AG04450 (cell line): Measurements from ENCODE around the gene CTDSP2. TPM values are rescaled to one million over a fixed set of nuclear protein-coding genes. Genes with fewer than 3 reads are reported as not detected.

Experiments used
- CTCF ChIA-PET: fragments of 300-600, 350-600 bp; formaldehyde crosslinking; extraction: SDS; loops from one replicate; lab custom pipeline; 2022; ENCODE audit warnings: antibody characterized with exemption, inconsistent platforms; lab: Charles Lee
- POLR2A ChIA-PET: fragments of 350-600 bp; formaldehyde crosslinking; extraction: SDS; loops from one replicate; lab custom pipeline; 2021; ENCODE audit warnings: antibody characterized with exemption, inconsistent platforms; lab: Yijun Ruan, JAX
- DNase-seq: peaks from one replicate; pipeline ENCODE4 v3.0.0-alpha.2; 2011; ENCODE audit warnings: low read depth, low spot score
- H3K27ac ChIP-seq: one replicate; pipeline ENCODE4 v1.5.1; 2012; ENCODE audit warnings: low read depth, low read length, control low read depth
- H3K27me3 ChIP-seq: one replicate; pipeline ENCODE4 v1.6.0; 2012; ENCODE audit warnings: low read length; ENCODE audit not compliant: control insufficient read depth, insufficient read depth
- H3K4me3 ChIP-seq: 2 replicates; pipeline ENCODE4 v1.5.1; 2011; ENCODE audit warnings: mild to moderate bottlenecking, low read depth, low read length, control low read depth
- H3K9me3 ChIP-seq: 2 replicates; pipeline ENCODE4 v1.5.1; 2012; ENCODE audit warnings: low read length; ENCODE audit not compliant: control insufficient read depth, insufficient read depth
- polyA plus RNA-seq: library from polyadenylated mRNA; depleted of rRNA; stranded (reverse); fragments of >200 nt; gene quantifications from 2 replicates; pipeline ENCODE4 v1.2.3, GENCODE V29; 2011
- TF ChIP-seq, protein P1 (sequence below): IDR thresholded peaks from 2 replicates; pipeline ENCODE4 v1.5.1; 2011; ENCODE audit warnings: low read depth, low read length, control low read depth, inconsistent platforms

Gene CTDSP2
- polyA plus RNA-seq, 1 experiment = 292 TPM

DNA sequence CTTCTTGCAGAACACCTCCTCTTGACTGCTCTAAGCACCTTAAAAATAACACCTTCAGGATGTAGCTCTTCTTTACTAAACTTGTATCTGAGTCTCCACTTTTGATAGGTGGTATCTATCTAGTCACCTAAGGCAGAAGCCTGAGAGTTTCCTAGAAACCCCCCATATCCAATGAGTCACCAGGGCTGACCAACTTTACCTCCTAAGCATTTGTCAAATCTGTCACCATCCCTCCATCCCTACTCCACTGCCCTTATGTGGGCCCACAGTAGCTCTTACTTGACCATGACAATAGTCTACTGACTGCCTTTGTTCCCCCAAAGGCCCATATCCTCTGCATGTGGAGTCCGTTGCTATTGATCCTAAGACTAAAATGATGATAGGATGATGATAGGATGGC is 43.9 kb downstream of the CTDSP2 start:
- TF ChIP-seq, protein P1, sequence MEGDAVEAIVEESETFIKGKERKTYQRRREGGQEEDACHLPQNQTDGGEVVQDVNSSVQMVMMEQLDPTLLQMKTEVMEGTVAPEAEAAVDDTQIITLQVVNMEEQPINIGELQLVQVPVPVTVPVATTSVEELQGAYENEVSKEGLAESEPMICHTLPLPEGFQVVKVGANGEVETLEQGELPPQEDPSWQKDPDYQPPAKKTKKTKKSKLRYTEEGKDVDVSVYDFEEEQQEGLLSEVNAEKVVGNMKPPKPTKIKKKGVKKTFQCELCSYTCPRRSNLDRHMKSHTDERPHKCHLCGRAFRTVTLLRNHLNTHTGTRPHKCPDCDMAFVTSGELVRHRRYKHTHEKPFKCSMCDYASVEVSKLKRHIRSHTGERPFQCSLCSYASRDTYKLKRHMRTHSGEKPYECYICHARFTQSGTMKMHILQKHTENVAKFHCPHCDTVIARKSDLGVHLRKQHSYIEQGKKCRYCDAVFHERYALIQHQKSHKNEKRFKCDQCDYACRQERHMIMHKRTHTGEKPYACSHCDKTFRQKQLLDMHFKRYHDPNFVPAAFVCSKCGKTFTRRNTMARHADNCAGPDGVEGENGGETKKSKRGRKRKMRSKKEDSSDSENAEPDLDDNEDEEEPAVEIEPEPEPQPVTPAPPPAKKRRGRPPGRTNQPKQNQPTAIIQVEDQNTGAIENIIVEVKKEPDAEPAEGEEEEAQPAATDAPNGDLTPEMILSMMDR = no peak
- POLR2A ChIA-PET = interaction anchor here (1.1 kb wide), 1 partner anchor 42 kb away, joined by 3 read pairs; no protein-coding TSS in a partner anchor

DNA sequence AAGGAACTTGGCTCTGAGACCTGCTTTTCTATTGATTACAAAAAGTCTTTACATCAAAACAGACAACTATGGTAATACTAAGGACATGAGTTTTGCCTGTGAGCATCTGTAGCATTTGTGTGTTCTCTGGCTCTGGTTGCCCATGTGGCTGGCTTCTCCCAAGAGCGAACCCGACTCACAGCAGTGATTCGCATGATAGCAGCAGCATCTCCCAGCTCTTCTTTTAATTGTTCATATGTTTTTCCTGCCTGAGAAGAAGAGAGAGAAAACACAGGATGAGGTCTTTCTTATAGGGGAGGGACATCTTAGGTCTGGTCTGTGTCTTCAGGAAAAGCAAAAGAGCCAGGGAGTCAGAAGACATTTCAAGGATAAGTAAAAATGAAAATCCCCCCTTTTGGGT is 45.6 kb downstream of the CTDSP2 start:
- TF ChIP-seq, protein P1 = no peak
- no peak overlapping the region for H3K4me3 ChIP-seq
- CTCF ChIA-PET = interaction anchor here (0.6 to 6.3 kb wide), 6 partner anchors 17 to 107 kb away, joined by 3 to 124 read pairs (median 4); partner anchors contain the start of genes AVIL and TSFM
- POLR2A ChIA-PET = no interaction called here
- no peaks in the 10 kb centered on the region for H3K9me3 ChIP-seq
- DNase-seq = no peak
- H3K27me3 ChIP-seq = no peaks in the 10 kb centered on the region
- no peak overlapping the region for H3K27ac ChIP-seq

More for the DNA sequence above, 43.9 kb downstream of the CTDSP2 start:
- H3K9me3 ChIP-seq = no peaks in the 10 kb centered on the region
- no peaks in the 10 kb centered on the region for H3K27me3 ChIP-seq
- CTCF ChIA-PET = interaction anchor here (0.8 to 6.3 kb wide), 19 partner anchors 9 to 117 kb away, joined by 3 to 124 read pairs (median 6); partner anchors contain the start of genes AVIL and TSFM
- no peak overlapping the region for H3K27ac ChIP-seq
- DNase-seq = no peak
- no peak overlapping the region for H3K4me3 ChIP-seq

DNA sequence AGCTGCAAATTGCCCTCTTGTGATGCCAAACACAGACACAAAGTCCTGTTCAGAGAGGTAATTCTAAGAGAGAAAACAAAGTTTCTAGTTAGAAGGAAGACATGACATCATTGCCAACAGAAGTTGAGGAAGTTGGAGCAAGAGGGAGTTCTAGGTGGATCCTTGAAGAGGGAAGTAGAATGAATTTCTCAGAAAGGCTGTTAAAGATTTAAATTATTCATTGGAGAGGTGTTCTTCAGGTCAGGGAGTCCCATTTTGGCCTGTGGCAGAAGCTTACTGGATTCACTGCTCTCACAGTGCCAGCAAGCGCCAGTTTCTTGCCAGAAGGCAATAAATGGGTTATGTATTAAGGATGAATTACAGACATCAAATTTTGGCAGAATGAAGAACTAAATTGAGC is 48.6 kb downstream of the CTDSP2 start:
- Histone ChIP-seq H3K4me3 (no peak overlapping the region), H3K9me3 (no peaks in the 10 kb centered on the region), H3K27me3 (no peaks in the 10 kb centered on the region), H3K27ac (no peak overlapping the region)
- TF ChIP-seq, protein P1 = no peak
- CTCF ChIA-PET = interaction anchor here (1.9 kb wide), 1 partner anchor 41 kb away, joined by 6 read pairs; no protein-coding TSS in a partner anchor
- no peak for DNase-seq
- POLR2A ChIA-PET = no interaction called here

DNA sequence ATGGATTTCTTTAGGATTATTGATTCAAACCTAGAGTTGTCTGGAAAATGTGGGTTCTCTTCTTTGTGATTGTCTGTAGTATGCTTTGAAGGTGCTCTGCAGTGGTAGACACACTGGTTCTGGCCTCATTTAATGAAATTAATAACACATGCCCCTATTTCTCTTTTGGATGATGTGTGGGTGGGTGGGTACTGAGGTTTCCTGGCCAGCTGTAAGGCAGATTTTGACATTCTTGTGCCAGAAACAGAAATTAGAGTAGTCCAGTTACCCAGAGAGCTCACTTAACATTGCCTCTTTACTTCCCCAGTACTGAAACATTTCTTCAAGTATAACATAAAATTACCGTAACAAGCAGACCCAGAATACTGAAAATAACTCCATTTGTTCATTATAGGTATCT is 49.5 kb downstream of the CTDSP2 start:
- ChIA-PET POLR2A (no interaction called here), CTCF (interaction anchor here (0.9 to 1.9 kb wide), 3 partner anchors 14 to 40 kb away, joined by 3 to 6 read pairs (median 6); partner anchors contain the start of gene TSFM)
- Histone ChIP-seq H3K4me3 (no peak overlapping the region), H3K27me3 (no peaks in the 10 kb centered on the region), H3K27ac (no peak overlapping the region), H3K9me3 (no peaks in the 10 kb centered on the region)
- TF ChIP-seq, protein P1 = no peak
- no peak for DNase-seq

DNA sequence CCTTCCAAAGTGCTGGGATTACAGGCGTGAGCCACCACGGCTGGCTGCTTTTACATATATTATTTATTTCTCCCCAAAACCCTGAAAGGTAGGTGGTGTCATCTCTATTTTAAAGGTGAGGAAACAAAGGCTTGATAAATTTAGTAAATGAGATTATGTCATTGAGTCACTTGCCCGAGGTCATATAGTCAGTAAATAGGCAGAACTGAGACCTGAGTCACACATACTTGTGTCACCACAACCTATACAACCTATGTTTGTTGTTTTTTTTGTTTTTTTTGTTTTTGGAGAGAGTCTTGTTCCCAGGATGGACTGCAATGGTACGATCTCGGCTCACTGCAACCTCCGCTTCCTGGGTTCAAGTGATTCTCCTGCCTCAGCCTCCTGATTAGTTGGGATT is 51.2 kb downstream of the CTDSP2 start:
- DNase-seq = no peak
- ChIA-PET CTCF (interaction anchor here (0.6 kb wide), 1 partner anchor 10 kb away, joined by 6 read pairs; no protein-coding TSS in a partner anchor), POLR2A (no interaction called here)
- no peaks in the 10 kb centered on the region for H3K27me3 ChIP-seq
- TF ChIP-seq, protein P1 = no peak
- no peak overlapping the region for H3K4me3 ChIP-seq
- no peaks in the 10 kb centered on the region for H3K9me3 ChIP-seq
- no peak overlapping the region for H3K27ac ChIP-seq
